ENCODE data around the gene GIT2.
"Not testable (repeated sequence)": the region's sequence is repeated elsewhere in the genome, so short reads cannot be mapped to it uniquely, and the experiment has no call there.

GIT2 gene

GRCh38 chr12:109994401-109995175 is 1.6 kb downstream of the GIT2 start:
- no peaks in the 10 kb centered on the region for H3K9me3 ChIP-seq (ENCODE audit: control insufficient read depth, insufficient read depth, low read length)
- peaks cover 7% of the 10 kb centered on the region; the same call in 1 of the 2 replicates for H3K4me1 ChIP-seq (ENCODE audit: control insufficient read depth, insufficient read depth, low read length)
- no peak overlapping the region for H3K27ac ChIP-seq (ENCODE audit: low read depth, low read length)
- no peaks in the 10 kb centered on the region for H3K27me3 ChIP-seq (ENCODE audit: control insufficient read depth, insufficient read depth, low read length)
- H3K4me3 ChIP-seq (ENCODE audit: low read depth, low read length): peak overlapping the region; percentile 82
- H3K9ac ChIP-seq (ENCODE audit: low read depth, low read length): no peak overlapping the region
- peaks cover 15% of the 10 kb centered on the region for H3K36me3 ChIP-seq (ENCODE audit: control insufficient read depth, insufficient read depth, low read length)

DNA sequence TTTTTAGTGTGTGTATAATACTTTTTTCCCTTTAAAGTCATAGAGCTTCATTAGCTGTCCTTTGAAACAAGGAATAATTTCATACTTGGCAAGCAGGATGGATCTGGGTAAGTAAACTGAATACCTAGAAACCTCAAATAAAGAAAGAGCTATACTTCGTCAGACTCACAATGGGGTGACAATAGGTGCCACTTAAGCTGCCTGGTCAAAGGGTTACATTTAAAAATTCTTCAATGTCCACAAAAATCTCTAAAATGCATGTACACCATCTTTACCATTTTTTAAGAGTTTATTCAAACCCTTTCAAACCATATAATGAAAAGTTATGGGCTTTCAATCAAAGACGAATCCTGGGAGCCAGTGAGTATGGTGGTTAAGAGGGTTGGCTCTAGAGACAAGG is 3.1 kb downstream of the GIT2 start:
- Histone ChIP-seq H3K9me3 (ENCODE audit: control insufficient read depth, insufficient read depth, low read length) (no peaks in the 10 kb centered on the region), H3K36me3 (ENCODE audit: control insufficient read depth, insufficient read depth, low read length) (peaks cover 24% of the 10 kb centered on the region), H3K9ac (ENCODE audit: low read depth, low read length) (no peak overlapping the region), H3K27ac (ENCODE audit: low read depth, low read length) (no peak overlapping the region), H3K4me3 (ENCODE audit: low read depth, low read length) (no peak overlapping the region), H3K4me1 (ENCODE audit: control insufficient read depth, insufficient read depth, low read length) (peaks cover 7% of the 10 kb centered on the region; the same call in 1 of the 2 replicates), H3K27me3 (ENCODE audit: control insufficient read depth, insufficient read depth, low read length) (no peaks in the 10 kb centered on the region)

- Histone ChIP-seq H3K4me3 (ENCODE audit: low read depth, low read length) (no peak overlapping the region), H3K27me3 (ENCODE audit: control insufficient read depth, insufficient read depth, low read length) (no peaks in the 10 kb centered on the region), H3K9me3 (ENCODE audit: control insufficient read depth, insufficient read depth, low read length) (no peaks in the 10 kb centered on the region), H3K9ac (ENCODE audit: low read depth, low read length) (no peak overlapping the region), H3K4me1 (ENCODE audit: control insufficient read depth, insufficient read depth, low read length) (peaks cover 7% of the 10 kb centered on the region; the same call in 1 of the 2 replicates), H3K27ac (ENCODE audit: low read depth, low read length) (no peak overlapping the region), H3K36me3 (ENCODE audit: control insufficient read depth, insufficient read depth, low read length) (peaks cover 32% of the 10 kb centered on the region)
These were observed 4.6 kb downstream of the GIT2 start for GRCh38 chr12:109991586-109991985.

- Histone ChIP-seq H3K4me1 (ENCODE audit: control insufficient read depth, insufficient read depth, low read length) (no peaks in the 10 kb centered on the region; the same call in 1 of the 2 replicates), H3K9me3 (ENCODE audit: control insufficient read depth, insufficient read depth, low read length) (no peaks in the 10 kb centered on the region), H3K27me3 (ENCODE audit: control insufficient read depth, insufficient read depth, low read length) (no peaks in the 10 kb centered on the region), H3K27ac (ENCODE audit: low read depth, low read length) (no peak overlapping the region), H3K9ac (ENCODE audit: low read depth, low read length) (no peak overlapping the region), H3K36me3 (ENCODE audit: control insufficient read depth, insufficient read depth, low read length) (peaks cover 42% of the 10 kb centered on the region), H3K4me3 (ENCODE audit: low read depth, low read length) (no peak overlapping the region)
These were observed 6.8 kb downstream of the GIT2 start for GRCh38 chr12:109989380-109989779.

DNA sequence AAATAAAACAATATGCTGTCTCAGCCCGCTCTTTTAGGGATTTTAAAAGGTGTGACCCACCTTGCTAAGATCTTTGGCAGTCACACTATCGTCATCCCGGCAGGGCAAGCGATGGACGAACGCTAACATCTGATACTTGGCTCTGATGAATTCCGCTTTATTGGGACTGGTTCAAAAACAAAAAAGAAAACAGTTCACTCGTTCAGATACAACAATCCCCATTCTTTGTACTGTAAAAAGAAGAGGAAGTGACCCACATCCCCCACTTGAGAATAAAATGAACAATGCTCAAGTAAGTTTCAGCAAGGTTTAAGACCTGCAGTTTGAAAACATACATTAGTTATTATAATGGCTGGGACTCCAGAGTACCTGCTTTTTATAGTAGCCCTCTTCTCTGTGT is 7.3 kb downstream of the GIT2 start:
- H3K27ac ChIP-seq (ENCODE audit: low read depth, low read length): no peak overlapping the region
- no peaks in the 10 kb centered on the region for H3K9me3 ChIP-seq (ENCODE audit: control insufficient read depth, insufficient read depth, low read length)
- H3K4me1 ChIP-seq (ENCODE audit: control insufficient read depth, insufficient read depth, low read length): no peaks in the 10 kb centered on the region
- peaks cover 42% of the 10 kb centered on the region for H3K36me3 ChIP-seq (ENCODE audit: control insufficient read depth, insufficient read depth, low read length)
- no peak overlapping the region for H3K4me3 ChIP-seq (ENCODE audit: low read depth, low read length)
- H3K9ac ChIP-seq (ENCODE audit: low read depth, low read length): no peak overlapping the region
- no peaks in the 10 kb centered on the region for H3K27me3 ChIP-seq (ENCODE audit: control insufficient read depth, insufficient read depth, low read length)

DNA sequence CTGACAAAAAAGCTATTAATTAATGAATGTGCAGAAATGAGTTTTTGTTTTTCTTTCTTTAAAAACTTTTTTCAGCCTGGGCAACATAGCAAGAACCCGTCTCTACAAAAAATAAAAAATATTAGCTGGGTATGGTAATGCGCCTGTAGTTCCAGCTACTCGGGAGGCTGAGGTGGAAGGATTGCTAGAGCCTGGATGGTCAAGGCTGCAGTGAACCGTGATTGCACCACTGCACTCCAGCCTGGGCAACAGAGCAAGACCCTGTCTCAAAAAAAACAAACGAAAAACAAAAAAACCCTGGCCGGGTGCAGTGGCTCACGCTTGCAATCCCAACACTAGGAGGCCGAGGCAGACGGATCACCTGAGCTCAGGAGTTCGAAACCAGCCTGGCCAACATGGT is 7.9 kb downstream of the GIT2 start:
- H3K9ac ChIP-seq (ENCODE audit: low read depth, low read length): no peak overlapping the region
- H3K27ac ChIP-seq (ENCODE audit: low read depth, low read length): no peak overlapping the region
- H3K36me3 ChIP-seq (ENCODE audit: control insufficient read depth, insufficient read depth, low read length): peaks cover 47% of the 10 kb centered on the region
- no peak overlapping the region for H3K4me3 ChIP-seq (ENCODE audit: low read depth, low read length)
- no peaks in the 10 kb centered on the region for H3K9me3 ChIP-seq (ENCODE audit: control insufficient read depth, insufficient read depth, low read length)
- no peaks in the 10 kb centered on the region for H3K4me1 ChIP-seq (ENCODE audit: control insufficient read depth, insufficient read depth, low read length)
- no peaks in the 10 kb centered on the region for H3K27me3 ChIP-seq (ENCODE audit: control insufficient read depth, insufficient read depth, low read length)

DNA sequence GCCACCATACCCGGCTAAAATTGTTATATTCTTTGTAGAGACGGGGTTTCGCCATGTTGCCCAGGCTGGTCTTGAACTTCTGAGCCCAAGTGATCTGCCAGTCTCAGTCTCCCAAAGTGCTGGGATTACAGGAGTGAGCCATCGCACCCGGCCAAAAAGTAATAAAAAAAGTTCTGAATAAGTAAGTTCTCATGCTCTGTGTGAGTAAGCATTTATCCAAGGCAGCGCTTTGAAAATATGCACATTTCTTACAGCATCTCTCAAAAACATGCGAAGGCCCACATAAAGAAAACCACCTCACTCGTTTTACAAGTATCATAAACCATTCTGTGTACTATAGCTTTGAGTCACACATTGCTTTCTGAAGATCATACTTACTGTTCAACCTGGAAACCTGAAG is 8.6 kb downstream of the GIT2 start:
- no peak overlapping the region for H3K4me3 ChIP-seq (ENCODE audit: low read depth, low read length)
- no peaks in the 10 kb centered on the region for H3K9me3 ChIP-seq (ENCODE audit: control insufficient read depth, insufficient read depth, low read length)
- H3K36me3 ChIP-seq (ENCODE audit: control insufficient read depth, insufficient read depth, low read length): peaks cover 54% of the 10 kb centered on the region
- H3K4me1 ChIP-seq (ENCODE audit: control insufficient read depth, insufficient read depth, low read length): no peaks in the 10 kb centered on the region
- H3K27me3 ChIP-seq (ENCODE audit: control insufficient read depth, insufficient read depth, low read length): no peaks in the 10 kb centered on the region
- no peak overlapping the region for H3K27ac ChIP-seq (ENCODE audit: low read depth, low read length)
- no peak overlapping the region for H3K9ac ChIP-seq (ENCODE audit: low read depth, low read length)

- H3K4me3 ChIP-seq (ENCODE audit: low read depth, low read length); H3K4me1 ChIP-seq (ENCODE audit: control insufficient read depth, insufficient read depth, low read length); H3K27ac ChIP-seq (ENCODE audit: low read depth, low read length); H3K9ac ChIP-seq (ENCODE audit: low read depth, low read length); H3K27me3 ChIP-seq (ENCODE audit: control insufficient read depth, insufficient read depth, low read length); H3K9me3 ChIP-seq (ENCODE audit: control insufficient read depth, insufficient read depth, low read length): not testable (repeated sequence)
- H3K36me3 ChIP-seq (ENCODE audit: control insufficient read depth, insufficient read depth, low read length): peaks cover 61% of the 10 kb centered on the region
These were observed 9.9 kb downstream of the GIT2 start for GRCh38 chr12:109986236-109986635.

DNA sequence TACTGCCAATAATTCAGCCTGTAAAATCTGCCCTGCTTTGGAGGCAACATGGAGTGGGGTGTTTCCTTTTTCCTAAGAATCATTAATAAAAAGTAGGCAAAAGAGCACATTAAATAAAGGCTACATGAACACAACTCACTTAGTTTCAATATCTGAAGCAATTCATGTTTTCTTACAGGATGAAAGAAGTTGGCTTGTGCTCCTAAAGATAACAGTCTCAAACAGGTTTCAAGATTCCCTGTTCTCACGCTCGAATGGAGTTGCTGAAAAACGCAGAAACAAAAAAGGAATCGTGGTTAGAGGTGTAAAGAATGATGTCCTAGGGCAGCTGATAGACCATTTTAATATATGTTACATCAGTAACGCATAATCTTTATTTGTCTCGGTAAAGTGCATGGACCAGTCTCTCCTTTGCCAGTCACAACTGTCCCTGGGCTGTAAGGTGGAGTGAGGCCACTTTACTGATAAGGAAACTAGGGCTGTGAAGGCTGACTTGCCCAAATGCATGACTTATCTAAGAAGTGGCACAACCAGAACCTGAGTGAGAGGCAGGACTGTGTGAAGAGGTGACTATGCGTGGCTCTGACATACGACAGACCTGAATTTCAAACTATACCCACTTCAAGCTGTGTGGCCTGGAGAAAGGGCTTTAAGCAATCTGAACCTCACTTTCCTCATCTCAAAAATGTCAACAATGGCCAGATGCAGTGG is 12.6 kb downstream of the GIT2 start:
- Histone ChIP-seq H3K27ac (ENCODE audit: low read depth, low read length) (no peak overlapping the region), H3K9me3 (ENCODE audit: control insufficient read depth, insufficient read depth, low read length) (no peaks in the 10 kb centered on the region), H3K4me3 (ENCODE audit: low read depth, low read length) (no peak overlapping the region), H3K27me3 (ENCODE audit: control insufficient read depth, insufficient read depth, low read length) (no peaks in the 10 kb centered on the region), H3K36me3 (ENCODE audit: control insufficient read depth, insufficient read depth, low read length) (peaks cover 67% of the 10 kb centered on the region), H3K9ac (ENCODE audit: low read depth, low read length) (no peak overlapping the region), H3K4me1 (ENCODE audit: control insufficient read depth, insufficient read depth, low read length) (no peaks in the 10 kb centered on the region)

DNA sequence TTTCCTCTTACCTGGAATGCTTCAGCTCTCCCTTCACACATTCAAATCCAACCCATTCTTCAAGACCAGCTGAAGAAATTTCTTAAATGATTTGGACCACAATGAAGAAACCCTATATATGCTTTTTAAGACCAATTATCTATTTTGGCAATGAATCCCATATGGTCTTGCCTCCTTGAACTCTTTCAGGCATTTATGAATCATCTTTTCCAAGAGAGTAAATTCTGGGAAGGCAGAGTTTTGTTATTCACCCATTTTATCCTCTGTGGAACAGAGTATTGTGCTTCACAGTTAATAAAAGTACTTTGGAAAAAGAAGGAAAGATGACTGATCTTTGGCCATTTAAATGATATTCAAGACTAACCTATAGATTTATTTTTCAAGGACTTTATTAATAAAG is 14.0 kb downstream of the GIT2 start:
- Histone ChIP-seq H3K4me3 (ENCODE audit: low read depth, low read length) (no peak overlapping the region), H3K9me3 (ENCODE audit: control insufficient read depth, insufficient read depth, low read length) (no peaks in the 10 kb centered on the region), H3K36me3 (ENCODE audit: control insufficient read depth, insufficient read depth, low read length) (peaks cover 59% of the 10 kb centered on the region), H3K27me3 (ENCODE audit: control insufficient read depth, insufficient read depth, low read length) (no peaks in the 10 kb centered on the region), H3K9ac (ENCODE audit: low read depth, low read length) (no peak overlapping the region), H3K4me1 (ENCODE audit: control insufficient read depth, insufficient read depth, low read length) (no peaks in the 10 kb centered on the region), H3K27ac (ENCODE audit: low read depth, low read length) (no peak overlapping the region)

DNA sequence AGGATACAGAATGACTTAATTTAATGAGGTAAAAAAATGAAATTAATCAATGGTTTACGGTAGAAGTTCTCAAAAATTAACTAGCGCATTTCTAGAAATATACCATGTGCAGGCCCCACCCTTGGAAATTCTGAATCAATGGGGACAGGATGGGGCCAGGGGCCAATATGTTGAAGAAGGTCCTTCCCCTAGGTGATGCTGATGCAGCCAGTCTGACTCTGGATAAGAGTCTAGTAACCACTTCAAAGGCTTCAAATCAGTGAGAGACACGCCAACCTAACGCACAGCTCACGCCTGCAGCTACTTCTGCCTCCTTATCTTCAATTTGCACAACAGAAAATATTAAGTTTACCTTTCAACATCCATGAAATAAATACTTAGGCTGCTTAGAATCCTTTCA is 14.9 kb downstream of the GIT2 start:
- Histone ChIP-seq H3K9ac (ENCODE audit: low read depth, low read length) (no peak overlapping the region), H3K27ac (ENCODE audit: low read depth, low read length) (no peak overlapping the region), H3K9me3 (ENCODE audit: control insufficient read depth, insufficient read depth, low read length) (no peaks in the 10 kb centered on the region), H3K4me3 (ENCODE audit: low read depth, low read length) (no peak overlapping the region), H3K36me3 (ENCODE audit: control insufficient read depth, insufficient read depth, low read length) (peaks cover 62% of the 10 kb centered on the region), H3K27me3 (ENCODE audit: control insufficient read depth, insufficient read depth, low read length) (no peaks in the 10 kb centered on the region), H3K4me1 (ENCODE audit: control insufficient read depth, insufficient read depth, low read length) (no peaks in the 10 kb centered on the region)

Measured in HUES48 (cell line).